Measurements from ENCODE around the gene CDK6. TPM values are rescaled to one million over a fixed set of nuclear protein-coding genes. Genes with fewer than 3 reads are reported as not detected.

Gene CDK6
- total and polyA plus RNA-seq, 4 donors, result 3.3 to 35.0 (median 12.0) TPM

DNA sequence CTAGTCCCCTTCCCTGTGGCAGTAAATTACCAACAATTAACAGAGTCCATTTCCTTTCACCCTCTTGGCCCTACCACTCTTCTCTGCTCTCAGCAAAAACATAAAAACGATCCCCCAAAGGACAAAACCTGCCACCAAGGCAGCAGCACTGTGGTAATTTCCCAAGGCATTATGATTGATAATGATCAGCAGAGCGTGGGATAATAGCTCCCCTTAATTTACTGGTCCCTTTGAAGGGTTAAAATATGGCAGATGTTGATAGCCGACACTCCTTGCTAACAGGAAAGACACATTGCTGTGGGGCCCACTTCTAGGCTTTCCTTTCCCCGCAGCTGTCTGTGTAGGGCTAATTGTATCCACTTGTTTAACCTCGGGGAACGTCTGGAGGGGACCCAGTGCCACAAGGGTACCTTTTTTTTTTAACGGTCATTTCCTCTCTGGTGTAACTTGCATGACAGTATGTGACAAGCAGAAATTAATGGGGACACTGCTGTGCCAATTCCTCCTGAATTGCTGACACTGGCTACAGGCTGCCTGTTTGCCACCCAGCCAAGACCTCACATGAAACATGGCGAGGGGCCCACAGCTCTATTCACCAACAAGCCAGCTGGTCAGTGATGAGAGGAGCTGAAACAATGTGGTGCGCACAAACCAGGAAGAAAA is 81.3 kb downstream of the CDK6 start (continued):
- TF ChIP-seq, protein P1, sequence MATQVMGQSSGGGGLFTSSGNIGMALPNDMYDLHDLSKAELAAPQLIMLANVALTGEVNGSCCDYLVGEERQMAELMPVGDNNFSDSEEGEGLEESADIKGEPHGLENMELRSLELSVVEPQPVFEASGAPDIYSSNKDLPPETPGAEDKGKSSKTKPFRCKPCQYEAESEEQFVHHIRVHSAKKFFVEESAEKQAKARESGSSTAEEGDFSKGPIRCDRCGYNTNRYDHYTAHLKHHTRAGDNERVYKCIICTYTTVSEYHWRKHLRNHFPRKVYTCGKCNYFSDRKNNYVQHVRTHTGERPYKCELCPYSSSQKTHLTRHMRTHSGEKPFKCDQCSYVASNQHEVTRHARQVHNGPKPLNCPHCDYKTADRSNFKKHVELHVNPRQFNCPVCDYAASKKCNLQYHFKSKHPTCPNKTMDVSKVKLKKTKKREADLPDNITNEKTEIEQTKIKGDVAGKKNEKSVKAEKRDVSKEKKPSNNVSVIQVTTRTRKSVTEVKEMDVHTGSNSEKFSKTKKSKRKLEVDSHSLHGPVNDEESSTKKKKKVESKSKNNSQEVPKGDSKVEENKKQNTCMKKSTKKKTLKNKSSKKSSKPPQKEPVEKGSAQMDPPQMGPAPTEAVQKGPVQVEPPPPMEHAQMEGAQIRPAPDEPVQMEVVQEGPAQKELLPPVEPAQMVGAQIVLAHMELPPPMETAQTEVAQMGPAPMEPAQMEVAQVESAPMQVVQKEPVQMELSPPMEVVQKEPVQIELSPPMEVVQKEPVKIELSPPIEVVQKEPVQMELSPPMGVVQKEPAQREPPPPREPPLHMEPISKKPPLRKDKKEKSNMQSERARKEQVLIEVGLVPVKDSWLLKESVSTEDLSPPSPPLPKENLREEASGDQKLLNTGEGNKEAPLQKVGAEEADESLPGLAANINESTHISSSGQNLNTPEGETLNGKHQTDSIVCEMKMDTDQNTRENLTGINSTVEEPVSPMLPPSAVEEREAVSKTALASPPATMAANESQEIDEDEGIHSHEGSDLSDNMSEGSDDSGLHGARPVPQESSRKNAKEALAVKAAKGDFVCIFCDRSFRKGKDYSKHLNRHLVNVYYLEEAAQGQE (IDR thresholded peaks at IDR 0.05), result no peak
- TF ChIP-seq HNF4A (conservative IDR thresholded peaks at IDR 0.05), result no peak

DNA sequence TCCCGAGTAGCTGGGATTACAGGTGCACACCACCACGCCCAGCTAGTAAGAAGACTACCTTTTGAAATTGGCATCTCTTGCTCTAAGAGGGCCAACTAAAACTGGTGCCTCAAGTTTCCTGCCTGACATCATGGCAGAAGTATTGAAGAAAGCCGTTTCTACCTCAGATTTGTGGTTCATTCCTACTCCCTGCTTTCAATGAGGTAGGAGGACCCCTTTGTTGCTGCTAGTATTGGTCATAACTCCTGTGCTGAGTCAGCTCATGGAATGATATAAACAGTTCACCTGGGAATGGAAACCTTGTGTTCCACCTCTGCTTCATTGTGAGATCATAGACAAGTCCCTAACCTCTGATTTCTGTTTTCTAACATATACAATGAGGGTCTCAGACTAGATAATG is 82.8 kb downstream of the CDK6 start:
- H3K9me3 ChIP-seq (ENCODE audit: control insufficient read depth in 4 of 4, low read length in 3 of 4), result no peaks in the 10 kb centered on the region
- DNase-seq (ENCODE audit: low spot score), result no peak
- no peak overlapping the region for H3K9ac ChIP-seq (ENCODE audit: low read depth in 1 of 2, low read length in 2 of 2)
- H3K4me1 ChIP-seq (ENCODE audit: control insufficient read depth in 4 of 4, insufficient read depth in 4 of 4, low read length in 3 of 4), result peaks cover 2 to 9% (median 7%) of the 10 kb centered on the region in 4 donors
- no peak for TF ChIP-seq FOXA1 (IDR thresholded peaks at IDR 0.05)
- no peak for TF ChIP-seq EGR1 (IDR thresholded peaks at IDR 0.05; ENCODE audit: low read depth in 2 of 2)
- TF ChIP-seq, protein P2, sequence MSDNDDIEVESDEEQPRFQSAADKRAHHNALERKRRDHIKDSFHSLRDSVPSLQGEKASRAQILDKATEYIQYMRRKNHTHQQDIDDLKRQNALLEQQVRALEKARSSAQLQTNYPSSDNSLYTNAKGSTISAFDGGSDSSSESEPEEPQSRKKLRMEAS (IDR thresholded peaks at IDR 0.05), result no peak
- no peak for TF ChIP-seq NR2F2 (IDR thresholded peaks at IDR 0.05)
- no peak for TF ChIP-seq YY1 (IDR thresholded peaks at IDR 0.05)
- no peak for TF ChIP-seq SP1 (IDR thresholded peaks at IDR 0.05)
- no peak for TF ChIP-seq RXRA (IDR thresholded peaks at IDR 0.05)
- TF ChIP-seq GABPA (IDR thresholded peaks at IDR 0.05 in 1 of 2, conservative IDR thresholded peaks at IDR 0.05 in 1 of 2), result no peak
- H3K27ac ChIP-seq (ENCODE audit: low read depth in 1 of 2, low read length in 2 of 2), result no peak overlapping the region
- 96% methylated on average over 3 of the region's 3 CpGs for WGBS
- H3K4me3 ChIP-seq (ENCODE audit: low read depth in 1 of 3, low read length in 3 of 3), result no peak overlapping the region
- H3K36me3 ChIP-seq (ENCODE audit: control insufficient read depth in 4 of 4, insufficient read depth in 3 of 4, low read depth in 1 of 4, low read length in 3 of 4), result no peaks in the 10 kb centered on the region
- no peaks in the 10 kb centered on the region for H3K27me3 ChIP-seq (ENCODE audit: control insufficient read depth in 4 of 4, insufficient read depth in 4 of 4, low read length in 3 of 4)

DNA sequence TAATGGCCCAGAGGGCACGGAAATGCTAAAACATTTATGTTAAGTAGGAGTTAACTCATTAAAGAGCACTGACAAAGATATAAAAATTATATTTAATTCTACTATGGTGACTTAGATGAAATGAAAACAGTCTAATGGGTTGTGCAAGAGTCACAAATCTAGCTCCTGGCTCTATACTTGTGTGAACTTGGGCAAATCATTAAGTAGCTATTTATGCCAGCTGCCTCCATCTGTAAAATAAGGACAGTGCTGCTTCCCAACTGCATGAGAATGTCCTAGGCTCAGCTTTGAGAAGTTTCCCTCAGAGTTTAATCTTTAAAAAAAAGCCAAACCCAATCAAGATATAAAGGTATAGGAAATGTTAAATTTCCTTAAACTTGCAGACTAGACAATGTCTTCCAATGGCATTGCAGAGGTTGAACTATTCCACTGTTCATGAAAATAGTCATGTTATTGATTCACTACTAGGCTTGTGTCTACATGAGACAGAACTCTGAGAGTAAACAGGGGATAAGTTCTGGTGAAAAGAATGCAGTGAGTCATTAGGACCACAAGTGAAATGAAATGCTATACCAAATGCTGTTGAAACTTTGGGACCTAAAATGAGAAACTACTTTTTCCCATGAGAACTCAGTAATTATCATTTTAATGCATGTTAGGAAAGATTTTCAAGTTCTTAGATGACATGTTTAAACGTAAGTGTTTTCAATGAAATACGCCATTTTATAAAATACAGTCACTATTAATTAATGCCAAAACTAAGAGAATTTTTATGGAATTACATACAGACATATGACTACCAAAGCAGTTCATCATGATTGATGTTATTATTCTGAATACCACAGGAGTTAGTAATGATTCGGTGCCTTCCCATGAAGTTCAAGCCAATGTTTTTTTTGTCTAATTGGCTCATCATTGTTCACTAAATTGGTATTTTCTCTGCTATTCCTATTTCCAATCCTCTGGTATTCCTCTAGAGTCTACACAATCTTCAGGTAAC is 84.2 kb downstream of the CDK6 start:
- no peaks in the 10 kb centered on the region for H3K27me3 ChIP-seq (ENCODE audit: control insufficient read depth in 4 of 4, insufficient read depth in 4 of 4, low read length in 3 of 4)
- DNase-seq (ENCODE audit: low spot score), result no peak
- no peak overlapping the region for H3K4me3 ChIP-seq (ENCODE audit: low read depth in 1 of 3, low read length in 3 of 3)
- no peaks in the 10 kb centered on the region for H3K36me3 ChIP-seq (ENCODE audit: control insufficient read depth in 4 of 4, insufficient read depth in 3 of 4, low read depth in 1 of 4, low read length in 3 of 4)
- no peak overlapping the region for H3K9ac ChIP-seq (ENCODE audit: low read depth in 1 of 2, low read length in 2 of 2)
- peaks cover 2 to 9% (median 7%) of the 10 kb centered on the region in 4 donors for H3K4me1 ChIP-seq (ENCODE audit: control insufficient read depth in 4 of 4, insufficient read depth in 4 of 4, low read length in 3 of 4)
- H3K9me3 ChIP-seq (ENCODE audit: control insufficient read depth in 4 of 4, low read length in 3 of 4), result no peaks in the 10 kb centered on the region
- H3K27ac ChIP-seq (ENCODE audit: low read depth in 1 of 2, low read length in 2 of 2), result no peak overlapping the region
- WGBS, result 92% methylated on average over 4 of the region's 4 CpGs
- TF ChIP-seq RXRA (IDR thresholded peaks at IDR 0.05) (peak; percentile 30 to 43), TAF1 (conservative IDR thresholded peaks at IDR 0.05) (no peak), GABPA (IDR thresholded peaks at IDR 0.05 in 1 of 2, conservative IDR thresholded peaks at IDR 0.05 in 1 of 2) (no peak), SP1 (IDR thresholded peaks at IDR 0.05) (peak; percentile 43), FOXA1 (IDR thresholded peaks at IDR 0.05) (peak; percentile 96), NR2F2 (IDR thresholded peaks at IDR 0.05) (no peak), HNF4G (IDR thresholded peaks at IDR 0.05) (no peak), HNF4A (conservative IDR thresholded peaks at IDR 0.05) (peak; percentile 35 to 38), RAD21 (IDR thresholded peaks at IDR 0.05) (peak; percentile 25 to 30)
- TF ChIP-seq, protein P1 (IDR thresholded peaks at IDR 0.05), result no peak
- TF ChIP-seq, protein P3, sequence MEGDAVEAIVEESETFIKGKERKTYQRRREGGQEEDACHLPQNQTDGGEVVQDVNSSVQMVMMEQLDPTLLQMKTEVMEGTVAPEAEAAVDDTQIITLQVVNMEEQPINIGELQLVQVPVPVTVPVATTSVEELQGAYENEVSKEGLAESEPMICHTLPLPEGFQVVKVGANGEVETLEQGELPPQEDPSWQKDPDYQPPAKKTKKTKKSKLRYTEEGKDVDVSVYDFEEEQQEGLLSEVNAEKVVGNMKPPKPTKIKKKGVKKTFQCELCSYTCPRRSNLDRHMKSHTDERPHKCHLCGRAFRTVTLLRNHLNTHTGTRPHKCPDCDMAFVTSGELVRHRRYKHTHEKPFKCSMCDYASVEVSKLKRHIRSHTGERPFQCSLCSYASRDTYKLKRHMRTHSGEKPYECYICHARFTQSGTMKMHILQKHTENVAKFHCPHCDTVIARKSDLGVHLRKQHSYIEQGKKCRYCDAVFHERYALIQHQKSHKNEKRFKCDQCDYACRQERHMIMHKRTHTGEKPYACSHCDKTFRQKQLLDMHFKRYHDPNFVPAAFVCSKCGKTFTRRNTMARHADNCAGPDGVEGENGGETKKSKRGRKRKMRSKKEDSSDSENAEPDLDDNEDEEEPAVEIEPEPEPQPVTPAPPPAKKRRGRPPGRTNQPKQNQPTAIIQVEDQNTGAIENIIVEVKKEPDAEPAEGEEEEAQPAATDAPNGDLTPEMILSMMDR (IDR thresholded peaks at IDR 0.05; ENCODE audit: low read depth, low read length, missing input control), result no peak
- TF ChIP-seq, protein P4, sequence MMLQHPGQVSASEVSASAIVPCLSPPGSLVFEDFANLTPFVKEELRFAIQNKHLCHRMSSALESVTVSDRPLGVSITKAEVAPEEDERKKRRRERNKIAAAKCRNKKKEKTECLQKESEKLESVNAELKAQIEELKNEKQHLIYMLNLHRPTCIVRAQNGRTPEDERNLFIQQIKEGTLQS (IDR thresholded peaks at IDR 0.05), result peak; percentile 75

All from liver (tissue), 9 donors.